ENCODE measurements around the gene RPA3.
A peak's percentile ranks its signal among the peaks of the same experiment; 100 is the strongest.

RPA3 gene

DNA sequence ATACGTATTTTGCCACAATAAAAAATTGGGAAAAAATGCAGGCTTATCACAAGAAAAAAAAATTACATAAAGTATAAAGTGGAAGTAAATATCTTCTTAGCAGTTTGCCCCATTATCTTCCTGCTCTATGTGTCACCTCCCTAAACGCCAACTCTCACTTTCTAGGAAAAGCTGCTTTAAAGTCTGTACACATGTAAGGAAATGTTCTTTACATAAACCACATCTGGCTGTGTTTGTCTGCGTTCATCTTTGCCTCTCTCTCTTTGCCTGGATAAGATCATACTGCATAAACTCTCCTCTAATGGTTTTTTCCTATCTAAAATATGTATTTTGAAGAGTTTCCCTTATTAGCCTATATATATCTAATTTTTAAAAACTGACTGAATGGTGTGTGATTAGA, 100.9 kb downstream of the RPA3 start:
- H3K4me1 ChIP-seq (ENCODE audit: insufficient read depth, low read length): peaks cover 21% of the 10 kb centered on the region
- DNase-seq (peak; percentile 16), ATAC-seq (ENCODE audit: insufficient read depth, low read depth) (peak; percentile 96)
- no peak overlapping the region for H2AFZ ChIP-seq (ENCODE audit: low read depth, low read length)
- H3K4me2 ChIP-seq (ENCODE audit: insufficient read depth, low read length): peak overlapping the region; percentile 54
- H3K9me3 ChIP-seq (ENCODE audit: insufficient read depth, low read length, severe bottlenecking): no peaks in the 10 kb centered on the region
- H3K9ac ChIP-seq (ENCODE audit: low read depth, low read length): no peak overlapping the region
- no peaks in the 10 kb centered on the region for H3K79me2 ChIP-seq (ENCODE audit: insufficient read depth, low read length)
- no peaks in the 10 kb centered on the region for H3K27me3 ChIP-seq (ENCODE audit: insufficient read depth, low read length, poor library complexity)
- no peak for TF ChIP-seq EZH2 (IDR thresholded peaks at IDR 0.05; ENCODE audit: borderline replicate concordance, low read depth, low read length, severe bottlenecking)
- TF ChIP-seq, protein P1, sequence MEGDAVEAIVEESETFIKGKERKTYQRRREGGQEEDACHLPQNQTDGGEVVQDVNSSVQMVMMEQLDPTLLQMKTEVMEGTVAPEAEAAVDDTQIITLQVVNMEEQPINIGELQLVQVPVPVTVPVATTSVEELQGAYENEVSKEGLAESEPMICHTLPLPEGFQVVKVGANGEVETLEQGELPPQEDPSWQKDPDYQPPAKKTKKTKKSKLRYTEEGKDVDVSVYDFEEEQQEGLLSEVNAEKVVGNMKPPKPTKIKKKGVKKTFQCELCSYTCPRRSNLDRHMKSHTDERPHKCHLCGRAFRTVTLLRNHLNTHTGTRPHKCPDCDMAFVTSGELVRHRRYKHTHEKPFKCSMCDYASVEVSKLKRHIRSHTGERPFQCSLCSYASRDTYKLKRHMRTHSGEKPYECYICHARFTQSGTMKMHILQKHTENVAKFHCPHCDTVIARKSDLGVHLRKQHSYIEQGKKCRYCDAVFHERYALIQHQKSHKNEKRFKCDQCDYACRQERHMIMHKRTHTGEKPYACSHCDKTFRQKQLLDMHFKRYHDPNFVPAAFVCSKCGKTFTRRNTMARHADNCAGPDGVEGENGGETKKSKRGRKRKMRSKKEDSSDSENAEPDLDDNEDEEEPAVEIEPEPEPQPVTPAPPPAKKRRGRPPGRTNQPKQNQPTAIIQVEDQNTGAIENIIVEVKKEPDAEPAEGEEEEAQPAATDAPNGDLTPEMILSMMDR (IDR thresholded peaks at IDR 0.05; ENCODE audit: borderline replicate concordance, extremely low read depth, low read length, poor library complexity, severe bottlenecking): no peak
- H3K4me3 ChIP-seq (ENCODE audit: low read depth in 1 of 2, low read length in 2 of 2): no peak overlapping the region
- no peaks in the 10 kb centered on the region for H4K20me1 ChIP-seq (ENCODE audit: insufficient read depth, low read length)
- no peaks in the 10 kb centered on the region for H3K36me3 ChIP-seq (ENCODE audit: insufficient read depth, low read length)
- H3K27ac ChIP-seq (ENCODE audit: low read length): no peak overlapping the region; the same call in 1 of the 2 replicates

DNA sequence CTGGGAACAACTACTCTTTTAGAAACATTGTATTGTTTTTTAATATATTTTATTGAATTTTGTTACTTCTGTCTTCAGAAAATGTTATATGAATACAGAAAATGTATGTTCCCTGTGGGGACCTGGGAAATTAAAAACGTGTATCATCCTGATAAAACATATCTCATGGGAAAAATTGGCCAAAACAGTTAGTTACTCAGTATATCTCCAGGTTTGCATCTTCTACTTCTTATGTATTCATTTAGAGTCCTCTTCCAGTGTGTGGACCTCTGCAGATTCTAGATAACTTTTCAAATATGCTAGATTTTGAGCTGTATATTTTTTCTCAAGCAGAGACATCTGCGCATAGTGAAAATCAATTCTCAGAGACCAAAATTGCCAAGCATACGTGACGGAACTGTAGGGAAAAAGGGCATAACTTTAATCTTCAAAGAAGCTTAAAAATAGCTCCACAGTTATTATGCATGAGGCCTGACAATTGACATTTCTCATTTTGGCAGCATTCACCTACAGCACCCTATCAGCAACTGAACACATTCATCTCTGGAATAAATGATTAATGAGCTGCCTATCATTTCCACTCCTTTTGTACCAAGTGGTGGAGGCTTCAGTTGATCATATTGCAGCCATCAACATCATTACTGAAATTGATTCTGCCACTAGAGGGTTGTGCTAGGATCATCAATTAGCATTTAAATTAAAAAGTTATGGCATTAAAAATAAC, 104.2 kb downstream of the RPA3 start:
- Histone ChIP-seq H3K79me2 (ENCODE audit: insufficient read depth, low read length) (no peaks in the 10 kb centered on the region), H3K4me2 (ENCODE audit: insufficient read depth, low read length) (no peak overlapping the region), H3K9ac (ENCODE audit: low read depth, low read length) (no peak overlapping the region), H3K27ac (ENCODE audit: low read length) (no peak overlapping the region), H3K4me1 (ENCODE audit: insufficient read depth, low read length) (peaks cover 21% of the 10 kb centered on the region), H3K4me3 (ENCODE audit: low read depth in 1 of 2, low read length in 2 of 2) (no peak overlapping the region), H3K9me3 (ENCODE audit: insufficient read depth, low read length, severe bottlenecking) (no peaks in the 10 kb centered on the region), H3K36me3 (ENCODE audit: insufficient read depth, low read length) (no peaks in the 10 kb centered on the region), H2AFZ (ENCODE audit: low read depth, low read length) (no peak overlapping the region), H3K27me3 (ENCODE audit: insufficient read depth, low read length, poor library complexity) (no peaks in the 10 kb centered on the region), H4K20me1 (ENCODE audit: insufficient read depth, low read length) (no peaks in the 10 kb centered on the region)
- TF ChIP-seq, protein P1 (IDR thresholded peaks at IDR 0.05; ENCODE audit: borderline replicate concordance, extremely low read depth, low read length, poor library complexity, severe bottlenecking): no peak
- TF ChIP-seq EZH2 (IDR thresholded peaks at IDR 0.05; ENCODE audit: borderline replicate concordance, low read depth, low read length, severe bottlenecking): no peak
- no peak for DNase-seq
- ATAC-seq (ENCODE audit: insufficient read depth, low read depth): no peak

DNA sequence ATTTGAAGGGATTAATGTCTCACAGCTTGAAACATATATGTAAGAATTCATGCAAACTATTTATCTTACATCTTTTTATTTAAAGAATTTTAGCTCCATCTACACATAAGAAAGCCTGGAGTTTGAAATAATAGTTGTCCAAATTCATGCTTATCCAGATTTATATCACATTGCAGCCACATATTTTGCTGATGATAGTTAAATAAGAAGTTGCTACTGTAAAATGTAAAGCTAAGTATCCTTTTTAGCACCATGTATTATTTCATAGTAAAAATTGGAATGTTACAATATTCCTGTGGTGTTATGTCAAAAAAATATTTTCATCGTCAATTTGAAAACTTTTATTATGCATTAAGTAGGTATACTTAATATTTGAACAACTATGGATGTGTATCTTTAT, 105.2 kb downstream of the RPA3 start:
- H3K27ac ChIP-seq (ENCODE audit: low read length): no peak overlapping the region
- no peak for DNase-seq
- no peak overlapping the region for H2AFZ ChIP-seq (ENCODE audit: low read depth, low read length)
- H3K27me3 ChIP-seq (ENCODE audit: insufficient read depth, low read length, poor library complexity): no peaks in the 10 kb centered on the region
- no peaks in the 10 kb centered on the region for H3K79me2 ChIP-seq (ENCODE audit: insufficient read depth, low read length)
- no peaks in the 10 kb centered on the region for H3K9me3 ChIP-seq (ENCODE audit: insufficient read depth, low read length, severe bottlenecking)
- no peak overlapping the region for H3K4me2 ChIP-seq (ENCODE audit: insufficient read depth, low read length)
- H4K20me1 ChIP-seq (ENCODE audit: insufficient read depth, low read length): no peaks in the 10 kb centered on the region
- no peak overlapping the region for H3K9ac ChIP-seq (ENCODE audit: low read depth, low read length)
- H3K4me1 ChIP-seq (ENCODE audit: insufficient read depth, low read length): peaks cover 17% of the 10 kb centered on the region
- TF ChIP-seq EZH2 (IDR thresholded peaks at IDR 0.05; ENCODE audit: borderline replicate concordance, low read depth, low read length, severe bottlenecking): no peak
- TF ChIP-seq, protein P1 (IDR thresholded peaks at IDR 0.05; ENCODE audit: borderline replicate concordance, extremely low read depth, low read length, poor library complexity, severe bottlenecking): no peak
- no peak for ATAC-seq (ENCODE audit: insufficient read depth, low read depth)
- no peak overlapping the region for H3K4me3 ChIP-seq (ENCODE audit: low read depth in 1 of 2, low read length in 2 of 2)
- peaks cover 4% of the 10 kb centered on the region; the same call in 1 of the 2 replicates for H3K36me3 ChIP-seq (ENCODE audit: insufficient read depth, low read length)
